GM12873 (cell line): ENCODE data around the gene MYO3B.

Source experiments
- CTCF ChIP-seq: IDR thresholded peaks from 2 replicates; pipeline ENCODE4 v1.5.1; 2012; ENCODE audit warnings: low read depth, mild to moderate bottlenecking, moderate library complexity, low read length, control low read depth; ENCODE audit not compliant: insufficient read depth; ENCODE audit errors: missing control alignments

MYO3B gene

GRCh38 chr2:170503971-170504809, 326.2 kb downstream of the MYO3B start:
- no peak for TF ChIP-seq CTCF

GRCh38 chr2:170504810-170505145, 326.8 kb downstream of the MYO3B start:
- no peak for TF ChIP-seq CTCF

DNA sequence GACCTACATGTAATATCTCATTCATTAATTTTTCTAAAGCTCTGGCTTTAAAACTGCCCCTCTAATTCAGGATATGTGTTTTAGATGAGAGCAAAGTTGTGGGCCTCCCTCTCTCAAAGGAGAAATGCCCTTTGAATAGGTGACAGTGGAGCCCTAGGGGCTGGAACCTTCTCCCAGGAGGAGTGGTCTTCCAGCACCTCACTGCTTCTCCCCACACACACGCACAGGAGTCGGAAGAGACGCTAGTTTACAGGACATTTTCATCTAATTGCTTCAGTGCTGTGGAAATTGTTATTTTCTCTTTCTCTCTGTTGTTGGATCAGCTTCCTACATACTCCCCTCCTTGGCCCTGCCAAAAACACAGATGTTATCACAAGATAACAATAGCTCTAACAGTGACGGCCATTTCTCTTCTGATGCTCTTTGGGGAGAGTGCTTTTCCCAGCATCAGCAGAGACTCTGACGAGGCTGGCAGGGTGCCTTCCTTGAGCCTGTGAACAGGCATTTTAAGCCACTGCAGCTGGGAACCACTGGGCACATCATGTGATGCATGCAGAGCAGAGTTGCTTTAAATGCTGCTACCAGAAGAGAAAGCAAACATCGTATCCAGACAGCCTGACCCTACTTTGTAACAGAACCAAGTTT, 327.8 kb downstream of the MYO3B start:
- TF ChIP-seq CTCF = no peak

GRCh38 chr2:170509452-170510193, 331.7 kb downstream of the MYO3B start:
- no peak for TF ChIP-seq CTCF

GRCh38 chr2:170512266-170512665, 334.3 kb downstream of the MYO3B start:
- TF ChIP-seq CTCF = no peak

DNA sequence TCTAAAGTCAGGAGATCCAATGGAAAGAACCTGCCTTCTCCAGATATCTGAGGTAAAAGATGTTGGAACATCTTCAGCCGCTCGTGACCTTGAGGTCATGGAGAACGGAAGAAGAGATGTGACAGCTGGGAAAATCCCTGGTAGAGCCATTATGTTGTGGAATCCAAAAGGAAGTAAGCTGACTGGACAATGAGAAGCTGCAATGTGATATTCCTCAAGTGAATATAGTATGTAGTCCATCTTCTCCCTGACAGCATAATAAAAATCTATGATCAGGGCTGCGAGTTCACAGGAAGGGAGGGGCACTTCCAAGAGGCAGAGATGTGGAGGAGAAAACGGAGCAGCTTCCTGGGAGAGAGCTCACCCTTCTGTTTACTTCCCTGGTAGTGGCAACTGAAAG, 336.2 kb downstream of the MYO3B start:
- TF ChIP-seq CTCF = no peak

- TF ChIP-seq CTCF = no peak
These were observed 339.6 kb downstream of the MYO3B start for GRCh38 chr2:170517538-170517937.
